Activated naive CD4-positive, alpha-beta T cell treated with anti-CD3 and anti-CD28 coated beads, Interleukin-2, amount 10 ng/mL, durations not matched to agents 7 days and 5 days (primary cell): ENCODE measurements around the gene TSPAN10.

Experiments
- CTCF ChIA-PET: fragments of 350-600 bp; sonication (Branson Sonifier 250); formaldehyde crosslinking; loops from one replicate; lab custom pipeline; 2021; ENCODE audit warnings: antibody characterized with exemption; lab: Charles Lee
- DNase-seq: peaks from one replicate; pipeline ENCODE4 v3.0.0-alpha.2; 2020
- H3K27ac Mint-ChIP-seq: one replicate; pipeline ENCODE4 v1.8.0; 2021; ENCODE audit warnings: mild to moderate bottlenecking, moderate library complexity, mixed read lengths
- H3K27me3 Mint-ChIP-seq: one replicate; pipeline ENCODE4 v1.8.0; 2021; ENCODE audit warnings: mild to moderate bottlenecking, mixed read lengths
- H3K36me3 Mint-ChIP-seq: one replicate; pipeline ENCODE4 v1.8.0; 2021; ENCODE audit warnings: mixed read lengths
- H3K4me1 Mint-ChIP-seq: one replicate; pipeline ENCODE4 v1.8.0; 2021; ENCODE audit warnings: mixed read lengths
- H3K4me3 Mint-ChIP-seq: one replicate; pipeline ENCODE4 v1.8.0; 2021; ENCODE audit warnings: mild to moderate bottlenecking, moderate library complexity, mixed read lengths
- H3K9me3 Mint-ChIP-seq: one replicate; pipeline ENCODE4 v1.8.0; 2021; ENCODE audit warnings: mixed read lengths

The TSPAN10 gene

DNA sequence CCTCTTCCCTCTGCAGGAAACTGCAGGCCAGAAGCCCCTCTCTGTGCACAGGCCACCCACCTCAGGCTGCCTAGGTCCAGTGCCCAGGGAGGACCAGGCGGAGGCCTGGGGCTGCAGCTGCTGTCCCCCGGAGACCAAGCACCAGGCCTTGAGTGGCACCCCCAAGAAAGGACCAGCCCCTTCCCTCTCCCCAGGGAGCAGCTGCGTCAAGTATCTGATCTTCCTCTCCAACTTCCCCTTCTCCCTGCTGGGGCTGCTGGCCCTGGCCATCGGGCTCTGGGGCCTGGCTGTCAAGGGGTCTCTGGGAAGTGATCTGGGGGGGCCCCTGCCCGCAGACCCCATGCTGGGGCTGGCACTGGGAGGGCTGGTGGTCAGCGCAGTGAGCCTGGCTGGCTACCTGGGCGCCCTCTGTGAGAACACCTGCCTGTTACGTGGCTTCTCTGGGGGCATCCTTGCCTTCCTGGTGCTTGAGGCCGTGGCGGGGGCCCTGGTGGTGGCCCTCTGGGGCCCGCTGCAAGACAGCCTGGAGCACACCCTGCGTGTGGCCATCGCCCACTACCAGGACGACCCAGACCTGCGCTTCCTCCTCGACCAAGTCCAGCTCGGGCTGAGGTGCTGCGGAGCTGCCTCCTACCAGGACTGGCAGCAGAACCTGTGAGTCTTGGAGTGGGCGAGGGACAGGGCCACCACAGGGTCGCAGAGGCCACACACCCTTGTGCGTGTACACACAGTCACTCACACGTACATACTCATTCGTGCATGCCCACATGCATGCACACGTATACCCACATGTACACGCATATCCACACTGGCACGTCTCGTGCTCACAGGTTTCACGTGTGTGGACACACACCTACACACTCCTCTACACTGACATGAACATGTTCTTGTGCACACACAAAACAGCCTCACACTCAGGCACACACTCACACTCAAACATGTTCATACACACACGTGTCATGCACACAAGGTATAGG, 8.3 kb downstream of the TSPAN10 start:
- no peak for DNase-seq
- CTCF ChIA-PET = no interaction called here
- H3K4me3 Mint-ChIP-seq = no peak overlapping the region
- H3K4me1 Mint-ChIP-seq = no peaks in the 10 kb centered on the region
- peaks cover 43% of the 10 kb centered on the region for H3K27me3 Mint-ChIP-seq
- H3K9me3 Mint-ChIP-seq = peaks cover 6% of the 10 kb centered on the region
- H3K36me3 Mint-ChIP-seq = peaks cover 2% of the 10 kb centered on the region
- no peak overlapping the region for H3K27ac Mint-ChIP-seq

DNA sequence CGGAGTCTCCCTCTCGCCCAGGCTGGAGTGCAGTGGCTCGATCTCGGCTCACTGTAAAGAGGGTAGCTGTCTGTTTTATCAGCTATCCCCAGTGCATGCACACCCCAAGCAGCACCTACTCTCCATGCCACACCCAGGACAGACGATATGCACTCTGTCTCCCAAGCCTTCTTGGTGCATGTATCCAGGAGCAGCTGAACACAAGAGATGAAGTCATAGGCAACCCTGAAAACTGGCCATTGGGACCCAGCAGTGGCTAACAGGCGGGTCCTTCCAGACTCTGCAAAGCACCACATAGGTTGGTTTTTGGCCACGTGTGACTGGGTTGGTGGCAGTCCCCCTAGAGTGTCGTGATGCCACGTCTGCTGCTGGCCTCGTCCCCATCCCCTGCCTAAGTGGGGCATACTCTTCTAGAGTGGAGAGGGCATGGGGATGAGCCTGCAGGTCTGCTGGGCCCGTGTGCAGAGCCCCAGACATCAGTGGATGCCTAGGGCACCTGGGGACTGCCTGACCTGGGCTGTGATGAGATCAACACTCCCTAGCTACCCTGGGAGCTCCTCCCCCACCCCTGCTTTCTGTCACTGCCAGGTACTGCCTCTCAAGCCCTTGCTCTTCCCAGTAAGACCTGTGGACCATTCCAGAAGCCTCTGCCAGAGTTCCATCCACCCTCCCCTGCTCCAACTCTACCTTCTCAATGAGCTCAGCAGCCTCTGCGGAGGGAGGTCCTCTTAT, 10.0 kb downstream of the TSPAN10 start:
- Mint-ChIP-seq H3K9me3 (peaks cover 6% of the 10 kb centered on the region), H3K36me3 (peaks cover 2% of the 10 kb centered on the region), H3K4me3 (no peak overlapping the region), H3K4me1 (peaks cover 5% of the 10 kb centered on the region), H3K27me3 (peaks cover 58% of the 10 kb centered on the region), H3K27ac (no peak overlapping the region)
- CTCF ChIA-PET = interaction anchor here (0.6 kb wide), 1 partner anchor 18 kb away, joined by 3 read pairs; no protein-coding TSS in a partner anchor
- no peak for DNase-seq

GRCh38 chr17:81647640-81648012, 10.6 kb downstream of the TSPAN10 start:
- peaks cover 2% of the 10 kb centered on the region for H3K36me3 Mint-ChIP-seq
- no peak for DNase-seq
- CTCF ChIA-PET = no interaction called here
- no peak overlapping the region for H3K4me3 Mint-ChIP-seq
- peaks cover 58% of the 10 kb centered on the region for H3K27me3 Mint-ChIP-seq
- peaks cover 5% of the 10 kb centered on the region for H3K4me1 Mint-ChIP-seq
- H3K27ac Mint-ChIP-seq = no peak overlapping the region
- peaks cover 6% of the 10 kb centered on the region for H3K9me3 Mint-ChIP-seq

GRCh38 chr17:81648013-81648706, 11.2 kb downstream of the TSPAN10 start:
- Mint-ChIP-seq H3K4me3 (no peak overlapping the region), H3K9me3 (peaks cover 6% of the 10 kb centered on the region), H3K27ac (no peak overlapping the region), H3K4me1 (peaks cover 7% of the 10 kb centered on the region), H3K36me3 (peaks cover 2% of the 10 kb centered on the region), H3K27me3 (peaks cover 58% of the 10 kb centered on the region)
- no peak for DNase-seq
- CTCF ChIA-PET = no interaction called here

- Mint-ChIP-seq H3K27me3 (peaks cover 62% of the 10 kb centered on the region), H3K27ac (no peak overlapping the region), H3K9me3 (peaks cover 6% of the 10 kb centered on the region), H3K4me3 (no peak overlapping the region), H3K4me1 (peaks cover 12% of the 10 kb centered on the region), H3K36me3 (peaks cover 4% of the 10 kb centered on the region)
- CTCF ChIA-PET = interaction anchor here (0.7 kb wide), 1 partner anchor 1393 kb away, joined by 3 read pairs; no protein-coding TSS in a partner anchor
- DNase-seq = no peak
Observed at GRCh38 chr17:81648707-81649085, 11.7 kb downstream of the TSPAN10 start.

GRCh38 chr17:81650951-81651350, 14.0 kb downstream of the TSPAN10 start:
- Mint-ChIP-seq H3K27me3 (peaks cover 60% of the 10 kb centered on the region), H3K4me1 (peaks cover 23% of the 10 kb centered on the region), H3K9me3 (peaks cover 6% of the 10 kb centered on the region), H3K27ac (no peak overlapping the region), H3K36me3 (peaks cover 4% of the 10 kb centered on the region), H3K4me3 (no peak overlapping the region)
- no peak for DNase-seq
- CTCF ChIA-PET = interaction anchor here (0.5 kb wide), 1 partner anchor 90 kb away, joined by 3 read pairs; no protein-coding TSS in a partner anchor

DNA sequence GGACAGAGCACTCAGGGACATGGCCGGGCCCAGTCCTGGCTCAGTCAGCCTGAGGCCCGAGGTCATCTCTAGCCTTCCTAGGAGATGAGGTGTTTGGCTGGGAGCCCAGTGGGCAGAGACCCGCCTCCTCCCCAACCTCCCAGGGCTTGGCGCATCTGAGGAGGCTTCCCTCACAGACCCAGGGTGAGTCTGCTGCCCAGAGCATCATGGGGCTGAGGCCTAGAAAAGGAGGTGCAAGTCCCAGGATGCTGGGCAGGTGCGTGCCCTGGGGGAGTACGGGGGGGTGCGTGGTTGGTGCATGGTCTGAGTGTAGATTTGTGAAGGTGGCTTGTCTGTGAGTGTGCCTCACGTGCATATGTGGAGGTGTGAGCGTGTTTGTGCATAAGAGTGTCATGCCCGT, 14.7 kb downstream of the TSPAN10 start:
- no peak for DNase-seq
- Mint-ChIP-seq H3K27ac (no peak overlapping the region), H3K4me1 (peaks cover 26% of the 10 kb centered on the region), H3K27me3 (peaks cover 53% of the 10 kb centered on the region), H3K4me3 (peak overlapping the region; percentile 45), H3K9me3 (peaks cover 6% of the 10 kb centered on the region), H3K36me3 (peaks cover 4% of the 10 kb centered on the region)
- CTCF ChIA-PET = no interaction called here

- Mint-ChIP-seq H3K27ac (peak overlapping the region; percentile 88), H3K4me3 (peak overlapping the region; percentile 85), H3K36me3 (peaks cover 4% of the 10 kb centered on the region), H3K4me1 (peaks cover 34% of the 10 kb centered on the region), H3K27me3 (peaks cover 39% of the 10 kb centered on the region), H3K9me3 (peaks cover 6% of the 10 kb centered on the region)
- CTCF ChIA-PET = no interaction called here
- peak; percentile 61 for DNase-seq
Observed at GRCh38 chr17:81652906-81653771, 16.1 kb downstream of the TSPAN10 start.

DNA sequence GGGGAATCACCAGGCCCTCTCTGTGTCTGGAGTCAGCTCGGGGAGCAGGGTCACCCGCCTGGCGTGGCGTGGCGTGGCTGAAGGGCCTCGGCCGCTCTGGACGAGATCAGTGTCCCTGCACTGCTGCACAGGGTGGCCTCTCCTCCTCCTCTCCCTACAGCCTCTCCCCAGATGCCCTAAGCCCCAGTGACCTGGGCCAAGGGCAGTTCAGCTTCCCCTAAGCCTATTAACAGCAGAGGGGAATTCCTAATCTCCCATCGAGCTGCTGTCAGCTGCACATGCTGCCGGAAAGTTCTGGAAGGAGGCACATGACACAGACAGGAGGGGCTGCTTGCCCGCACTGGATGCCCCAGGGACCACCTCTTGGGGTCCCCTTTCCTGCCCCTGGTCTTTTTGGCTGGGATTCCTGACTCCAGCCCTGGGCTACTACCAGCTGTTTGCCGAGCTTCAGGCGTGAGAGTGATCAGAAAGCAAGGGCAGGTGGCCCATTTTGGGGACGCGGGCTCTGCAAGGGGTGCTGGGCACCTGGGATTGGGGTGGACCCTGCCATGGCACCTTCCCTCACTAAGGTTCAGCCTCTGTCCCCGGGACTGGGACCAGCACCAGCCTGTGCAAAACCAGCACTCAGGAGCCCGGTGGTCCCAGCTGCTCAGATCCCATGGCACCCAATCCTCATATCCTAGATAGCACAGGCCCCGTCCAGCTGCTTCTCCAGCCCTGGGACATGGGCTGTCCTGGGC, 18.6 kb downstream of the TSPAN10 start:
- Mint-ChIP-seq H3K27ac (no peak overlapping the region), H3K27me3 (peaks cover 17% of the 10 kb centered on the region), H3K4me1 (peaks cover 34% of the 10 kb centered on the region), H3K9me3 (no peaks in the 10 kb centered on the region), H3K36me3 (peaks cover 2% of the 10 kb centered on the region), H3K4me3 (no peak overlapping the region)
- CTCF ChIA-PET = interaction anchor here (1.1 kb wide), 1 partner anchor 10 kb away, joined by 3 read pairs; no protein-coding TSS in a partner anchor
- no peak for DNase-seq

DNA sequence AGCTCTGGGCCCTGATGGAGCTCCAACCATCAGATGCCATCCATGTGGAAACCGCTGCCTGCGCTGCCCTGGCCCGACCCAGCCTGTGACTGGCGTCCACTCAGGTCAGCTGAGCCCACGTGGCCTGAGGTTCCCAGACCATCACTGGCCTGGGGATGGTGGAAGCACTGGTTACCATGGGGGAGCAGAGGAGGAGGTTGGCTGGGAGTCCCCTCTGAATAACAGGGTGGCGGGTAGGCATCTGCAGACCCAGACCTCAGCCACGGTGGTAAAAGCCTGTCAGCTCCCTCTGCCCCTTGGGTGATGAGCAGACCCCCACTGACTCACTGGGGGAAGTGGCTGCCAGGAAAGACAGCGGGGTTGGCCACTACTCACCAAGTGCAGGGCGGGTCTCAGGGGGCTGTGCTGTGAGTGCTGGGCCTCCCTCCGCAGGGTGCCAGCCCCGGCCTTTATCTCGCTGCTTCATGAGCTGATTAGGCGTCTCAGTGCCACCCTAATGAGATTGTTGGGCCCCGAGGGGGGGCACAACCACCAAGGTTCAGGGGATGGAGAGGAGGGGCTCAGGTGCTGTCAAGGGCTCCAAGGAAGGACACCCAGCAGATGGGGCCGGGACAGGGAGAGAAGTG, 19.2 kb downstream of the TSPAN10 start, which contains the start of gene PDE6G:
TSS of gene PDE6G (minus strand) at position 425 of the 626 bp plus-strand sequence. CDS start 3,237 bp downstream, outside the sequence.
- Mint-ChIP-seq H3K27me3 (peaks cover 13% of the 10 kb centered on the region), H3K27ac (peak within 1 kb of the TSS; percentile 67), H3K36me3 (peaks cover 2% of the 10 kb centered on the region), H3K4me3 (no peak within 1 kb of the TSS), H3K4me1 (peaks cover 36% of the 10 kb centered on the region), H3K9me3 (no peaks in the 10 kb centered on the region)
- CTCF ChIA-PET = interaction anchor here (1.1 kb wide), 1 partner anchor 9 kb away, joined by 3 read pairs; no protein-coding TSS in a partner anchor
- no peak for DNase-seq

- no peak for DNase-seq
- peaks cover 7% of the 10 kb centered on the region for H3K27me3 Mint-ChIP-seq
- H3K4me1 Mint-ChIP-seq = peaks cover 35% of the 10 kb centered on the region
- no peaks in the 10 kb centered on the region for H3K9me3 Mint-ChIP-seq
- CTCF ChIA-PET = no interaction called here
- H3K36me3 Mint-ChIP-seq = peaks cover 2% of the 10 kb centered on the region
- H3K4me3 Mint-ChIP-seq = no peak overlapping the region
- H3K27ac Mint-ChIP-seq = peak overlapping the region; percentile 67
Observed at GRCh38 chr17:81656835-81657234, 19.8 kb downstream of the TSPAN10 start.

DNA sequence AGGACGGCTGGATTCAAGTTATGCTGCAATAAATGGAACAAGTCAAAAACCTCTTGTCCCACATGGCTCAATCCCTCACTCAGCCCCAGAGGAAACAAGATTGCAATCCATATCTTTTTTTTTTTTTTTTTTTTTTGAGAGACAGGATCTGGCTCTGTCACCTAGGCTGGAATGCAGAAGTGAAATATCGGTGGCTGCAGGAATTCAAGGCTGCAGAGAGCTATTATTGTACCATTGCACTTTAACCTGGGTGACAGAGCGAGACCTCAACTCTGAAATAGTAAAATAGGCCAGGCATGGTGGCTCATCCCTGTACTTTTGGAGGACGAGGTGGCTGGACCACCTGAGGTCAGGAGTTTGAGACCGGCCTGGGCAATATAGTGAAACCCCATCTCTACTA, 22.0 kb downstream of the TSPAN10 start:
- H3K4me1 Mint-ChIP-seq = peaks cover 37% of the 10 kb centered on the region
- no peaks in the 10 kb centered on the region for H3K27me3 Mint-ChIP-seq
- CTCF ChIA-PET = no interaction called here
- no peak overlapping the region for H3K27ac Mint-ChIP-seq
- no peaks in the 10 kb centered on the region for H3K36me3 Mint-ChIP-seq
- H3K4me3 Mint-ChIP-seq = no peak overlapping the region
- no peak for DNase-seq
- H3K9me3 Mint-ChIP-seq = no peaks in the 10 kb centered on the region
